GM21786 (cell line): ENCODE measurements around the gene FLRT3.
A peak's percentile ranks its signal among the peaks of the same experiment; 100 is the strongest.

Experiments
- ATAC-seq: cut with Tn5 transposase; IDR thresholded peaks from one replicate; pipeline ENCODE4 v1.9.1; 2021; ENCODE audit not compliant: unreplicated experiment

The FLRT3 gene

GRCh38 chr20:14331646-14332045 is 5.8 kb downstream of the FLRT3 start:
- ATAC-seq: no peak

GRCh38 chr20:14319704-14320103 is 17.7 kb downstream of the FLRT3 start:
- ATAC-seq: no peak

- ATAC-seq: no peak
Measured at GRCh38 chr20:14313341-14314020, 23.9 kb downstream of the FLRT3 start.

GRCh38 chr20:14312001-14312400 is 25.4 kb downstream of the FLRT3 start:
- no peak for ATAC-seq

GRCh38 chr20:14310977-14311627 is 26.3 kb downstream of the FLRT3 start:
- no peak for ATAC-seq

GRCh38 chr20:14307956-14308355 is 29.5 kb downstream of the FLRT3 start:
- ATAC-seq: no peak

GRCh38 chr20:14304472-14304871 is 32.9 kb downstream of the FLRT3 start:
- no peak for ATAC-seq

GRCh38 chr20:14303651-14304050 is 33.8 kb downstream of the FLRT3 start:
- ATAC-seq: no peak

GRCh38 chr20:14303106-14303505 is 34.3 kb downstream of the FLRT3 start:
- no peak for ATAC-seq

- no peak for ATAC-seq
Measured at GRCh38 chr20:14299831-14300230, 37.6 kb downstream of the FLRT3 start.

GRCh38 chr20:14295770-14296309 is 41.6 kb downstream of the FLRT3 start:
- ATAC-seq: no peak

- ATAC-seq: peak; percentile 85
Measured at GRCh38 chr20:14295238-14295637, 42.2 kb downstream of the FLRT3 start.

- no peak for ATAC-seq
Measured at GRCh38 chr20:14291502-14291901, 45.9 kb downstream of the FLRT3 start.

- no peak for ATAC-seq
Measured at GRCh38 chr20:14288341-14289330, 48.8 kb downstream of the FLRT3 start.

- no peak for ATAC-seq
Measured at GRCh38 chr20:14284443-14284842, 53.0 kb downstream of the FLRT3 start.

GRCh38 chr20:14282140-14282539 is 55.3 kb downstream of the FLRT3 start:
- ATAC-seq: no peak
